ENCODE results near the gene MOB1B.

MOB1B gene

GRCh38 chr4:70976252-70976651, 74.1 kb downstream of the MOB1B start:
- POLR2A ChIA-PET, result interaction anchor here (0.7 kb wide), 1 partner anchor 50 kb away, joined by 5 read pairs; no protein-coding TSS in a partner anchor
- Histone ChIP-seq H3K27ac (ENCODE audit: insufficient read depth in 1 of 2, low read depth in 1 of 2, low read length in 2 of 2, poor library complexity in 1 of 2, severe bottlenecking in 2 of 2) (no peak overlapping the region), H3K27me3 (replicated peaks in 2 of 5; ENCODE audit: control insufficient read depth in 4 of 5, insufficient read depth in 5 of 5, low read length in 4 of 5) (no peaks in the 10 kb centered on the region), H3K4me3 (ENCODE audit: control insufficient read depth in 1 of 7, extremely low read depth in 1 of 7, insufficient read depth in 4 of 7, low read depth in 2 of 7, low read length in 6 of 7) (no peak overlapping the region), H3K4me1 (ENCODE audit: control extremely low read depth in 1 of 4, control insufficient read depth in 4 of 4, insufficient read depth in 4 of 4, low read length in 3 of 4) (peaks cover 20 to 59% (median 45%) of the 10 kb centered on the region in 4 experiments), H3K36me3 (ENCODE audit: control insufficient read depth in 4 of 4, insufficient read depth in 4 of 4, low read length in 3 of 4) (peaks cover 0 to 13% (median 0%) of the 10 kb centered on the region in 4 experiments), H3K9me3 (ENCODE audit: control extremely low read depth in 1 of 5, control insufficient read depth in 4 of 5, insufficient read depth in 2 of 5, low read depth in 1 of 5, low read length in 4 of 5) (no peaks in the 10 kb centered on the region)
- CTCF ChIA-PET, result interaction anchor here (0.6 to 1.2 kb wide), 2 partner anchors 32 to 33 kb away, joined by 3 read pairs; no protein-coding TSS in a partner anchor
- 83% methylated on average over 2 of the region's 3 CpGs for WGBS (ENCODE audit: insufficient coverage)
- peak in 1 of 3 donors; percentile 36 for DNase-seq

GRCh38 chr4:70979445-70980008, 77.4 kb downstream of the MOB1B start:
- WGBS (ENCODE audit: insufficient coverage), result no CpG with 5 or more reads among the region's 1 CpG
- POLR2A ChIA-PET, result no interaction called here
- CTCF ChIA-PET, result interaction anchor here (2.3 kb wide), 1 partner anchor 9 kb away, joined by 8 read pairs; no protein-coding TSS in a partner anchor
- H3K9me3 ChIP-seq (ENCODE audit: control extremely low read depth in 1 of 5, control insufficient read depth in 4 of 5, insufficient read depth in 2 of 5, low read depth in 1 of 5, low read length in 4 of 5), result no peaks in the 10 kb centered on the region
- H3K4me1 ChIP-seq (ENCODE audit: control extremely low read depth in 1 of 4, control insufficient read depth in 4 of 4, insufficient read depth in 4 of 4, low read length in 3 of 4), result peaks cover 25 to 76% (median 43%) of the 10 kb centered on the region in 4 experiments
- H3K27ac ChIP-seq (ENCODE audit: insufficient read depth in 1 of 2, low read depth in 1 of 2, low read length in 2 of 2, poor library complexity in 1 of 2, severe bottlenecking in 2 of 2), result peak overlapping the region; percentile 31 to 59
- peak overlapping the region in 2 of 7 experiments; percentile 52 to 56 for H3K4me3 ChIP-seq (ENCODE audit: control insufficient read depth in 1 of 7, extremely low read depth in 1 of 7, insufficient read depth in 4 of 7, low read depth in 2 of 7, low read length in 6 of 7)
- H3K27me3 ChIP-seq (replicated peaks in 2 of 5; ENCODE audit: control insufficient read depth in 4 of 5, insufficient read depth in 5 of 5, low read length in 4 of 5), result no peaks in the 10 kb centered on the region
- peaks cover 0 to 14% (median 0%) of the 10 kb centered on the region in 4 experiments for H3K36me3 ChIP-seq (ENCODE audit: control insufficient read depth in 4 of 4, insufficient read depth in 4 of 4, low read length in 3 of 4)
- DNase-seq, result peak; percentile 73 to 95 (median 92)

GRCh38 chr4:70980196-70980595, 78.0 kb downstream of the MOB1B start:
- Histone ChIP-seq H3K27ac (ENCODE audit: insufficient read depth in 1 of 2, low read depth in 1 of 2, low read length in 2 of 2, poor library complexity in 1 of 2, severe bottlenecking in 2 of 2) (peak overlapping the region; percentile 31 to 59), H3K36me3 (ENCODE audit: control insufficient read depth in 4 of 4, insufficient read depth in 4 of 4, low read length in 3 of 4) (peaks cover 0 to 14% (median 0%) of the 10 kb centered on the region in 4 experiments), H3K4me3 (ENCODE audit: control insufficient read depth in 1 of 7, extremely low read depth in 1 of 7, insufficient read depth in 4 of 7, low read depth in 2 of 7, low read length in 6 of 7) (peak overlapping the region in 2 of 7 experiments; percentile 28 to 48), H3K9me3 (ENCODE audit: control extremely low read depth in 1 of 5, control insufficient read depth in 4 of 5, insufficient read depth in 2 of 5, low read depth in 1 of 5, low read length in 4 of 5) (no peaks in the 10 kb centered on the region), H3K27me3 (replicated peaks in 2 of 5; ENCODE audit: control insufficient read depth in 4 of 5, insufficient read depth in 5 of 5, low read length in 4 of 5) (no peaks in the 10 kb centered on the region), H3K4me1 (ENCODE audit: control extremely low read depth in 1 of 4, control insufficient read depth in 4 of 4, insufficient read depth in 4 of 4, low read length in 3 of 4) (peaks cover 25 to 70% (median 41%) of the 10 kb centered on the region in 4 experiments)
- no peak for DNase-seq
- ChIA-PET CTCF (interaction anchor here (2.3 kb wide), 1 partner anchor 9 kb away, joined by 8 read pairs; no protein-coding TSS in a partner anchor), POLR2A (no interaction called here)

- H3K27ac ChIP-seq (ENCODE audit: insufficient read depth in 1 of 2, low read depth in 1 of 2, low read length in 2 of 2, poor library complexity in 1 of 2, severe bottlenecking in 2 of 2), result no peak overlapping the region
- ChIA-PET CTCF (interaction anchor here (1.1 to 2.1 kb wide), 4 partner anchors 9 to 23 kb away, joined by 3 to 7 read pairs (median 4); partner anchors contain the start of gene DCK), POLR2A (no interaction called here)
- H3K9me3 ChIP-seq (ENCODE audit: control extremely low read depth in 1 of 5, control insufficient read depth in 4 of 5, insufficient read depth in 2 of 5, low read depth in 1 of 5, low read length in 4 of 5), result no peaks in the 10 kb centered on the region
- H3K4me3 ChIP-seq (ENCODE audit: control insufficient read depth in 1 of 7, extremely low read depth in 1 of 7, insufficient read depth in 4 of 7, low read depth in 2 of 7, low read length in 6 of 7), result no peak overlapping the region
- peaks cover 0 to 5% (median 0%) of the 10 kb centered on the region in 4 experiments for H3K36me3 ChIP-seq (ENCODE audit: control insufficient read depth in 4 of 4, insufficient read depth in 4 of 4, low read length in 3 of 4)
- DNase-seq, result peak in 2 of 3 donors; percentile 46 to 52
- H3K4me1 ChIP-seq (ENCODE audit: control extremely low read depth in 1 of 4, control insufficient read depth in 4 of 4, insufficient read depth in 4 of 4, low read length in 3 of 4), result peaks cover 23 to 53% (median 31%) of the 10 kb centered on the region in 4 experiments
- no peaks in the 10 kb centered on the region for H3K27me3 ChIP-seq (replicated peaks in 2 of 5; ENCODE audit: control insufficient read depth in 4 of 5, insufficient read depth in 5 of 5, low read length in 4 of 5)
Observed at GRCh38 chr4:70984106-70984505, 81.9 kb downstream of the MOB1B start.

- peak in 2 of 3 donors; percentile 47 to 50 for DNase-seq
- Histone ChIP-seq H3K4me3 (ENCODE audit: control insufficient read depth in 1 of 7, extremely low read depth in 1 of 7, insufficient read depth in 4 of 7, low read depth in 2 of 7, low read length in 6 of 7) (no peak overlapping the region), H3K4me1 (ENCODE audit: control extremely low read depth in 1 of 4, control insufficient read depth in 4 of 4, insufficient read depth in 4 of 4, low read length in 3 of 4) (peaks cover 19 to 48% (median 27%) of the 10 kb centered on the region in 4 experiments), H3K27me3 (replicated peaks in 2 of 5; ENCODE audit: control insufficient read depth in 4 of 5, insufficient read depth in 5 of 5, low read length in 4 of 5) (no peaks in the 10 kb centered on the region), H3K9me3 (ENCODE audit: control extremely low read depth in 1 of 5, control insufficient read depth in 4 of 5, insufficient read depth in 2 of 5, low read depth in 1 of 5, low read length in 4 of 5) (no peaks in the 10 kb centered on the region), H3K36me3 (ENCODE audit: control insufficient read depth in 4 of 4, insufficient read depth in 4 of 4, low read length in 3 of 4) (peaks cover 0 to 4% (median 0%) of the 10 kb centered on the region in 4 experiments), H3K27ac (ENCODE audit: insufficient read depth in 1 of 2, low read depth in 1 of 2, low read length in 2 of 2, poor library complexity in 1 of 2, severe bottlenecking in 2 of 2) (no peak overlapping the region)
- no CpG with 5 or more reads among the region's 1 CpG for WGBS (ENCODE audit: insufficient coverage)
- ChIA-PET POLR2A (no interaction called here), CTCF (interaction anchor here (1.1 to 2.1 kb wide), 4 partner anchors 9 to 22 kb away, joined by 3 to 7 read pairs (median 4); partner anchors contain the start of gene DCK)
Observed at GRCh38 chr4:70984589-70984988, 82.4 kb downstream of the MOB1B start.

GRCh38 chr4:70991596-70991995, 89.4 kb downstream of the MOB1B start:
- H3K9me3 ChIP-seq (ENCODE audit: control extremely low read depth in 1 of 5, control insufficient read depth in 4 of 5, insufficient read depth in 2 of 5, low read depth in 1 of 5, low read length in 4 of 5), result no peaks in the 10 kb centered on the region
- no peaks in the 10 kb centered on the region for H3K36me3 ChIP-seq (ENCODE audit: control insufficient read depth in 4 of 4, insufficient read depth in 4 of 4, low read length in 3 of 4)
- POLR2A ChIA-PET, result no interaction called here
- no peak overlapping the region for H3K4me3 ChIP-seq (ENCODE audit: control insufficient read depth in 1 of 7, extremely low read depth in 1 of 7, insufficient read depth in 4 of 7, low read depth in 2 of 7, low read length in 6 of 7)
- H3K27ac ChIP-seq (ENCODE audit: insufficient read depth in 1 of 2, low read depth in 1 of 2, low read length in 2 of 2, poor library complexity in 1 of 2, severe bottlenecking in 2 of 2), result no peak overlapping the region
- H3K4me1 ChIP-seq (ENCODE audit: control extremely low read depth in 1 of 4, control insufficient read depth in 4 of 4, insufficient read depth in 4 of 4, low read length in 3 of 4), result peaks cover 21 to 34% (median 27%) of the 10 kb centered on the region in 4 experiments
- CTCF ChIA-PET, result interaction anchor here (0.6 to 11.3 kb wide), 2 partner anchors 19 to 25 kb away, joined by 4 to 82 read pairs; no protein-coding TSS in a partner anchor
- WGBS (ENCODE audit: insufficient coverage), result 88% methylated on average over 1 of the region's 2 CpGs
- DNase-seq, result no peak
- no peaks in the 10 kb centered on the region for H3K27me3 ChIP-seq (replicated peaks in 2 of 5; ENCODE audit: control insufficient read depth in 4 of 5, insufficient read depth in 5 of 5, low read length in 4 of 5)

- CTCF ChIA-PET, result interaction anchor here (0.7 to 11.3 kb wide), 2 partner anchors 10 to 18 kb away, joined by 3 to 82 read pairs; no protein-coding TSS in a partner anchor
- 95% methylated on average over 5 of the region's 5 CpGs for WGBS (ENCODE audit: insufficient coverage)
- no peak for DNase-seq
- Histone ChIP-seq H3K27ac (ENCODE audit: insufficient read depth in 1 of 2, low read depth in 1 of 2, low read length in 2 of 2, poor library complexity in 1 of 2, severe bottlenecking in 2 of 2) (peak overlapping the region in 1 of 2 experiments; percentile 89), H3K9me3 (ENCODE audit: control extremely low read depth in 1 of 5, control insufficient read depth in 4 of 5, insufficient read depth in 2 of 5, low read depth in 1 of 5, low read length in 4 of 5) (no peaks in the 10 kb centered on the region), H3K4me1 (ENCODE audit: control extremely low read depth in 1 of 4, control insufficient read depth in 4 of 4, insufficient read depth in 4 of 4, low read length in 3 of 4) (peaks cover 27 to 42% (median 34%) of the 10 kb centered on the region in 4 experiments), H3K4me3 (ENCODE audit: control insufficient read depth in 1 of 7, extremely low read depth in 1 of 7, insufficient read depth in 4 of 7, low read depth in 2 of 7, low read length in 6 of 7) (peak overlapping the region in 4 of 7 experiments; percentile 85 to 98 (median 96)), H3K27me3 (replicated peaks in 2 of 5; ENCODE audit: control insufficient read depth in 4 of 5, insufficient read depth in 5 of 5, low read length in 4 of 5) (no peaks in the 10 kb centered on the region), H3K36me3 (ENCODE audit: control insufficient read depth in 4 of 4, insufficient read depth in 4 of 4, low read length in 3 of 4) (no peaks in the 10 kb centered on the region)
- POLR2A ChIA-PET, result no interaction called here
Observed at GRCh38 chr4:70992391-70992881, 90.3 kb downstream of the MOB1B start.
